Stimulated activated memory B cell treated with anti-CD40 and anti-IgM and Interleukin-4, amounts not matched to agents 10 μg/mL and 1 μg/mL and 100 μg/mL, for 72 hours (primary cell): ENCODE results near the gene KLHDC4.
A peak's percentile ranks its signal among the peaks of the same experiment; 100 is the strongest.
"Not testable (repeated sequence)": the region's sequence is repeated elsewhere in the genome, so short reads cannot be mapped to it uniquely, and the experiment has no call there.

ENCODE experiments used
- ATAC-seq: fragments of 150-1000 bp; cut with Tn5 transposase; 2 replicates; pipeline ENCODE4 v1.10.0; 2021
- H3K27ac Mint-ChIP-seq: one replicate; pipeline ENCODE4 v1.8.0; 2022; ENCODE audit warnings: mild to moderate bottlenecking, mixed read lengths
- H3K27me3 Mint-ChIP-seq: one replicate; pipeline ENCODE4 v1.8.0; 2022; ENCODE audit warnings: mixed read lengths
- H3K36me3 Mint-ChIP-seq: one replicate; pipeline ENCODE4 v1.8.0; 2022; ENCODE audit warnings: mixed read lengths
- H3K4me1 Mint-ChIP-seq: one replicate; pipeline ENCODE4 v1.8.0; 2022; ENCODE audit warnings: mixed read lengths
- H3K4me3 Mint-ChIP-seq: one replicate; pipeline ENCODE4 v1.8.0; 2022; ENCODE audit warnings: mild to moderate bottlenecking, moderate library complexity, mixed read lengths
- H3K9me3 Mint-ChIP-seq: one replicate; pipeline ENCODE4 v1.8.0; 2022; ENCODE audit warnings: mixed read lengths

KLHDC4 gene

GRCh38 chr16:87682852-87683399 is 82.9 kb downstream of the KLHDC4 start:
- Mint-ChIP-seq H3K9me3 (no peaks in the 10 kb centered on the region), H3K4me1 (peaks cover 12% of the 10 kb centered on the region), H3K27me3 (peaks cover 70% of the 10 kb centered on the region), H3K4me3 (no peak overlapping the region), H3K27ac (no peak overlapping the region), H3K36me3 (no peaks in the 10 kb centered on the region)
- no peak for ATAC-seq

- no peak overlapping the region for H3K4me3 Mint-ChIP-seq
- no peaks in the 10 kb centered on the region for H3K36me3 Mint-ChIP-seq
- H3K27me3 Mint-ChIP-seq = peaks cover 62% of the 10 kb centered on the region
- peaks cover 12% of the 10 kb centered on the region for H3K4me1 Mint-ChIP-seq
- no peaks in the 10 kb centered on the region for H3K9me3 Mint-ChIP-seq
- no peak overlapping the region for H3K27ac Mint-ChIP-seq
- peak; percentile 41 for ATAC-seq
Observed at GRCh38 chr16:87681981-87682570, 83.7 kb downstream of the KLHDC4 start.

DNA sequence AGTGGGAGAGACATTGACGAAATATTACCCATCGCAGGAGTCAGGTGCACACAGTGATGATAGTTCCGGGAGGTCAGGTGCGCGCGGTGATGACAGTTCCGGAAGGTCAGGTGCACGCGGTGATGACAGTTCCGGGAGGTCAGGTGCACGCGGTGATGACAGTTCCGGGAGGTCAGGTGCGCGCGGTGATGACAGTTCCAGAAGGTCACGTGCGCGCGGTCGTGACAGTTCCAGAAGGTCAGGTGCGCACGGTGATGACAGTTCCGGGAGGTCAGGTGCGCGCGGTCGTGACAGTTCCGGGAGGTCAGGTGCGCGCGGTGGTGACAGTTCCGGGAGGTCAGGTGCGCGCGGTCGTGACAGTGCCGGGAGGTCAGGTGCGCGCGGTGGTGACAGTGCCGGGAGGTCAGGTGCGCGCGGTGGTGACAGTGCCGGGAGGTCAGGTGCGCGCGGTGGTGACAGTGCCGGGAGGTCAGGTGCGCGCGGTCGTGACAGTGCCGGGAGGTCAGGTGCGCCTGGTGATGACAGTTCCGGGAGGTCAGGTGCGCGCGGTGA is 84.7 kb downstream of the KLHDC4 start:
- not testable (repeated sequence) for H3K9me3 Mint-ChIP-seq, ATAC-seq, H3K27ac Mint-ChIP-seq, H3K36me3 Mint-ChIP-seq, H3K4me3 Mint-ChIP-seq
- H3K27me3 Mint-ChIP-seq = peaks cover 52% of the 10 kb centered on the region
- peaks cover 12% of the 10 kb centered on the region for H3K4me1 Mint-ChIP-seq

DNA sequence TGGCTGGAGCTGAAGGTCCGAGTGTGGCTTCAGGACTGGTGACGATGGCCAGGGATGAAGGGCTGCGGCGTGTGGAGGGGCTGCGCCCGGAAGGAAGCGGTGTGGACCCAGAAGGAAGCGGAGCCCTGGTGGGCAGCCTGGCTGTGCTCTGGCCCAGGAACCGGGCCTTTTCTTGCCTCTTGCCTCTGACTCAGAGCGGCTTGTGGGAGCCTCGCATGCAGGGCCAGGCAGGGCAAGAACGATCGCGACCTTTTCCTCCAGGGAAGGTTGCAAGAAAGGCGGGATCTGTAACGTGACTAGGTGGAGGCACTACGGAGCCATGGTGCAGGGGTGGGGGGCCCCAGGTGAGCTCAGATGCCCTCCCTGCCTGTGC is 85.5 kb downstream of the KLHDC4 start:
- Mint-ChIP-seq H3K27ac (no peak overlapping the region), H3K36me3 (no peaks in the 10 kb centered on the region)

GRCh38 chr16:87679593-87680271 is 86.1 kb downstream of the KLHDC4 start:
- peak; percentile 43 for ATAC-seq
- Mint-ChIP-seq H3K4me1 (peaks cover 12% of the 10 kb centered on the region), H3K27ac (no peak overlapping the region), H3K36me3 (no peaks in the 10 kb centered on the region), H3K27me3 (peaks cover 39% of the 10 kb centered on the region), H3K9me3 (no peaks in the 10 kb centered on the region), H3K4me3 (no peak overlapping the region)

More for the DNA sequence above, 85.5 kb downstream of the KLHDC4 start:
- no peak for ATAC-seq
- Mint-ChIP-seq H3K4me3 (no peak overlapping the region), H3K27me3 (peaks cover 44% of the 10 kb centered on the region), H3K9me3 (no peaks in the 10 kb centered on the region), H3K4me1 (peaks cover 12% of the 10 kb centered on the region)

DNA sequence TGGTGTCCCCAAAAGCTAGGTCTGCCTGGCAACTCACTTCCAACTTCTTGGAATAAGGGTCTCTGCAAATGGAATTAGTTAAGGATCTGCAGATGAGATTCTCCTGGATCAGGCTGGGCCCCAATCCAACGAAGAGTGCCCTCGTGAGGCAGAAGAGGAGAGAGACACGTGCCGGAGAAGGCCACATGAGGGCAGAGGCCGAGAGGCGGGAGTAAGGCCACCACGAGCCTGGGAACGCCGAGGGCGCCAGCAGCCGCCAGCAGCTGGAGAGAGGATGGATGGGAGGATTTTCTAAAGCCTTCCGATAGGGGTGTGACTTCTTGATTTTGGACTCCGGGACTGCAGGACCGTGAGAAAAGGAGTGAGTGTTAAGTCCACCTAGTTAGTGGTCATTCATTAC is 87.2 kb downstream of the KLHDC4 start:
- Mint-ChIP-seq H3K27me3 (peaks cover 31% of the 10 kb centered on the region), H3K4me1 (peaks cover 18% of the 10 kb centered on the region), H3K4me3 (no peak overlapping the region), H3K36me3 (no peaks in the 10 kb centered on the region), H3K9me3 (no peaks in the 10 kb centered on the region), H3K27ac (no peak overlapping the region)
- ATAC-seq = no peak

GRCh38 chr16:87677830-87678229 is 88.0 kb downstream of the KLHDC4 start:
- peaks cover 18% of the 10 kb centered on the region for H3K4me1 Mint-ChIP-seq
- H3K27me3 Mint-ChIP-seq = peaks cover 24% of the 10 kb centered on the region
- ATAC-seq = no peak
- H3K4me3 Mint-ChIP-seq = no peak overlapping the region
- no peak overlapping the region for H3K27ac Mint-ChIP-seq
- H3K9me3 Mint-ChIP-seq = no peaks in the 10 kb centered on the region
- H3K36me3 Mint-ChIP-seq = no peaks in the 10 kb centered on the region

- Mint-ChIP-seq H3K36me3 (no peaks in the 10 kb centered on the region), H3K9me3 (no peaks in the 10 kb centered on the region), H3K27me3 (peaks cover 8% of the 10 kb centered on the region), H3K4me3 (no peak overlapping the region), H3K4me1 (peaks cover 7% of the 10 kb centered on the region), H3K27ac (no peak overlapping the region)
- no peak for ATAC-seq
Observed at GRCh38 chr16:87675111-87675719, 90.6 kb downstream of the KLHDC4 start.

- Mint-ChIP-seq H3K4me1 (peaks cover 7% of the 10 kb centered on the region), H3K9me3 (no peaks in the 10 kb centered on the region), H3K27ac (no peak overlapping the region), H3K4me3 (no peak overlapping the region), H3K27me3 (peaks cover 11% of the 10 kb centered on the region), H3K36me3 (no peaks in the 10 kb centered on the region)
- peak; percentile 47 for ATAC-seq
Observed at GRCh38 chr16:87674419-87674818, 91.4 kb downstream of the KLHDC4 start.

DNA sequence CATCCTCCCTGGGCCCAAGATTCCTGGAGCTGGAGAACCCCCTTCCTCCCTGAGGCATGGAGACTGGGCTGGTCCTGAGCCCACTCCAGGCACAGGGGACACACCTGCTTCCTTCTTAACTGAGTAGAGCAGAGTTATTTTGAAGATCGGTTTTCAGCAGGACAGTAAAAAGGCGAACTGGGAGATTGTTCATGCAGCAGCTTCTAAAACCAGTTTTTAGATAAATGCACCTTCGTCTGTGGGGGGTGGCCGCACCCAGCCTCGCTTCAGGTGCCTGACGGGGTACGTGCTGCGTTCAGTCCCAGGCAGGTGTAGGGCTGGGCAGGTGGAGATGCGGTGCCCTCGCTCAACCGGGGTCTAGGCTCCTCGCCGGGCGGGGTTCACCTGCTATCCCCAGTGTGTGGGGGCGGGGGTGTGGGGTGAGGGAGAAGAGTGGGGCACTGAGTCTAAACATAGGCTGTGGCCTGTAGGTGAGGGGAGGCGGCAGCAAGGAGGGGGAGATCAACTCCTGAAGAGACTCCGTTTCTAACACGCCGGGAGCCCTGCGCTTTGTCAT is 94.0 kb downstream of the KLHDC4 start:
- Mint-ChIP-seq H3K4me3 (no peak overlapping the region), H3K27me3 (peaks cover 30% of the 10 kb centered on the region), H3K36me3 (no peaks in the 10 kb centered on the region), H3K9me3 (no peaks in the 10 kb centered on the region), H3K27ac (no peak overlapping the region), H3K4me1 (peaks cover 7% of the 10 kb centered on the region)
- ATAC-seq = no peak

DNA sequence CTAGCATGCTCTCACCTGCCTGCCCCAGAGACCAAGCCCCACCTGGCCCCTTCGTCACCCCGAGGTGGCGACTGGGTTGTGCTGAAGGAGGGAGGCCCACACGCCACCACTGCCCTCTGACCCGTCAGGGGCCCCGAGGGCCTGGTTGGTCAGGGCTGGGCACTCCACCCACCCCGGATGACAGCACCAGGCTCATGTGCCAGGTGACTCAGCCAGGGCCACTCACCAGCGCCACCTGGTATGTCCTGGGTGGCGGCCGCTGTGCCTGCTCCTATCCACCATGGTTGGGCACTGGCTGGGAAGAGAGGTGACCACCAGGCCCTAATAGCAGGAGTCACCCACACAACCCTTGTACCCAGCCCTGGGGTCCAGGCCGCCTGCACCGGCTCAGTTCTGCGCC is 94.6 kb downstream of the KLHDC4 start:
- Mint-ChIP-seq H3K27ac (no peak overlapping the region), H3K4me3 (no peak overlapping the region), H3K36me3 (no peaks in the 10 kb centered on the region), H3K27me3 (peaks cover 34% of the 10 kb centered on the region), H3K4me1 (peaks cover 7% of the 10 kb centered on the region), H3K9me3 (no peaks in the 10 kb centered on the region)
- no peak for ATAC-seq

GRCh38 chr16:87669672-87670071 is 96.1 kb downstream of the KLHDC4 start:
- H3K27ac Mint-ChIP-seq = no peak overlapping the region
- no peak overlapping the region for H3K4me3 Mint-ChIP-seq
- no peaks in the 10 kb centered on the region for H3K9me3 Mint-ChIP-seq
- ATAC-seq = no peak
- H3K27me3 Mint-ChIP-seq = peaks cover 40% of the 10 kb centered on the region
- H3K36me3 Mint-ChIP-seq = no peaks in the 10 kb centered on the region
- H3K4me1 Mint-ChIP-seq = peaks cover 7% of the 10 kb centered on the region

- H3K36me3 Mint-ChIP-seq = no peaks in the 10 kb centered on the region
- H3K4me1 Mint-ChIP-seq = no peaks in the 10 kb centered on the region
- no peak overlapping the region for H3K4me3 Mint-ChIP-seq
- peak overlapping the region; percentile 17 for H3K27ac Mint-ChIP-seq
- H3K27me3 Mint-ChIP-seq = peaks cover 48% of the 10 kb centered on the region
- ATAC-seq = no peak
- no peaks in the 10 kb centered on the region for H3K9me3 Mint-ChIP-seq
Observed at GRCh38 chr16:87667946-87668345, 97.8 kb downstream of the KLHDC4 start.

DNA sequence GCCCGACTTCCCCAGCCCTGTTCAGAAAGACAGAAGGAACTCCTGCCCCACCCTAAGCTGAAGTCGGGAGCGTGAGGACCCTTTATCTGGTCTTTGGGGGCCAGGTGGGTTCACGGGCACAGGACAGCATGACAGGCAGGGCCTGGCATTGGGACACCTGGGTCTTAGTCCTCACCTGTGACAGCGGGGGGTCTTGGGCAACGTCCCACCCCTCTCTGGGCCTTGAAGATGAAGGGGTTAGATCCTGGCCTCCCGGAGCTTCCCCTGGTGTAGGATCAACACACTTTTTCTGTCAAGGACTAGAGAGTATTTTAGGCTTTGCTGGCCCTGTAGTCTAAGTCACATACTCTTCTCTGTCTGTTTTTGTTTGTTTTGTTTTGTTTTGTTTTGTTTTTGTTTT is 98.3 kb downstream of the KLHDC4 start:
- peaks cover 48% of the 10 kb centered on the region for H3K27me3 Mint-ChIP-seq
- H3K36me3 Mint-ChIP-seq = no peaks in the 10 kb centered on the region
- no peak overlapping the region for H3K27ac Mint-ChIP-seq
- no peak overlapping the region for H3K4me3 Mint-ChIP-seq
- no peak for ATAC-seq
- no peaks in the 10 kb centered on the region for H3K4me1 Mint-ChIP-seq
- H3K9me3 Mint-ChIP-seq = no peaks in the 10 kb centered on the region

GRCh38 chr16:87666919-87667318 is 98.9 kb downstream of the KLHDC4 start:
- Mint-ChIP-seq H3K27me3 (peaks cover 50% of the 10 kb centered on the region), H3K9me3 (no peaks in the 10 kb centered on the region), H3K4me3 (no peak overlapping the region), H3K27ac (no peak overlapping the region), H3K36me3 (no peaks in the 10 kb centered on the region), H3K4me1 (no peaks in the 10 kb centered on the region)
- no peak for ATAC-seq
